Adrenal gland (tissue), 12 donors: Measurements from ENCODE around the gene SSU72. TPM values are rescaled to one million over a fixed set of nuclear protein-coding genes. Genes with fewer than 3 reads are reported as not detected.
A peak's percentile ranks its signal among the peaks of the same experiment; 100 is the strongest.

Source experiments
- DNase-seq, 7 donors: peaks; one replicate each; pipeline ENCODE4 v3.0.0-alpha.2; 2019 to 2020
- H3K27ac ChIP-seq, 5 donors: fragments of 200-600 bp; sonication (generic) in 4 of 5; 1 replicate in 3 of 5; 2 replicates in 2 of 5; pipeline versions ENCODE4 v1.5.1 to v1.8.0; 2016 to 2020; ENCODE audit warnings: mild to moderate bottlenecking in 1 of 5
- H3K27me3 ChIP-seq: fragments of 200-600 bp; 2 replicates; pipeline ENCODE4 v1.8.0; 2021
- H3K36me3 ChIP-seq, 2 donors: fragments of 200-600 bp; replicated peaks in 1 of 2; 1 replicate in 1 of 2; 2 replicates in 1 of 2; pipeline versions ENCODE4 v1.5.1 to v1.8.0; 2018 to 2022
- H3K4me1 ChIP-seq, 2 donors: fragments of 200-600 bp; replicated peaks in 1 of 2; 1 replicate in 1 of 2; 2 replicates in 1 of 2; pipeline versions ENCODE4 v1.5.1 to v1.8.0; 2018 to 2021
- H3K4me3 ChIP-seq, 4 donors: fragments of 200-600 bp; sonication (generic) in 3 of 4; one replicate each; pipeline ENCODE4 v1.5.1; 2016 to 2018
- H3K9me3 ChIP-seq, 3 donors: fragments of 200-600 bp; sonication (generic) in 1 of 3; replicated peaks in 1 of 3; 1 replicate in 2 of 3; 2 replicates in 1 of 3; pipeline versions ENCODE4 v1.5.1 to v1.8.0; 2016 to 2021
- CTCF ChIP-seq, 6 experiments: fragments of 450-650 bp in 4 of 6; fragments of 200-600 bp in 2 of 6; sonication (generic) in 1 of 6; IDR thresholded peaks; 1 replicate in 5 of 6; 2 replicates in 1 of 6; pipeline versions ENCODE4 v1.5.1 to v1.8.0; 2016 to 2021; ENCODE audit warnings: antibody characterized with exemption in 6 of 6, mild to moderate bottlenecking in 2 of 6, moderate library complexity in 1 of 6
- POLR2A ChIP-seq, 2 donors: fragments of 450-650 bp; IDR thresholded peaks; one replicate each; pipeline ENCODE4 v1.6.1; 2017; ENCODE audit warnings: antibody characterized with exemption in 2 of 2, mild to moderate bottlenecking in 2 of 2, moderate library complexity in 1 of 2
- WGBS, 4 donors: extraction: QIAGEN DNeasy Blood & Tissue Kit in 2 of 4; methylation state at CpG; one replicate each; pipeline versions ENCODE4 v1.1.5 to v1.1.7; 2013 to 2017; 5-methylcytosine and 5-hydroxymethylcytosine counted together
- intact Hi-C, 2 donors: fragments of 100-400 bp; cut with DNase I; formaldehyde crosslinking; loops; one replicate each; pipeline versions ENCODE4 v1.14.1 to v1.15.0; 2022 to 2023
- polyA plus RNA-seq, 3 donors: library from polyadenylated mRNA; stranded (reverse); fragments of 200-250 nt in 2 of 3; fragments of 350-450 nt in 1 of 3; fragmentation: Illumina TruSeq in 1 of 3; extraction: RNeasy Lipid Tissue Mini Kit (QIAGEN cat#74804) in 1 of 3; gene quantifications; one replicate each; pipeline ENCODE4 v1.2.3, GENCODE V29; 2013 to 2014
- total RNA-seq, 9 donors: library from RNA; depleted of rRNA in 4 of 9; stranded (reverse); fragments of >200 nt in 4 of 9; fragments of 120-200 nt in 1 of 9; fragmentation: NEBNext Ultra II Directional in 1 of 9; extraction: Animal tissue kit (Norgen Biotek cat#: 25700) in 1 of 9; gene quantifications; one replicate each; pipeline versions ENCODE4 v1.1.0 to v1.2.4, GENCODE V29; 2013 to 2023
- donor health status: healthy with polysubstance abuse.
- donor health status: Bipolar disorder and iron deficiency.
- donor health status: DM: yes; HTN: yes; CAD: no.
- donor health status: DM: no; HTN: no; CAD: no.
- donor health status: DM: no; HTN: no; CAD: no.
- donor health status: DM: yes; HTN: yes; CAD: no.

SSU72 gene
- total and polyA plus RNA-seq, 12 donors = 50.1 to 219 (median 108) TPM

GRCh38 chr1:1604374-1605033, 29.8 kb upstream of the SSU72 start:
- H3K27ac ChIP-seq = no peak overlapping the region
- no peak for DNase-seq
- no peaks in the 10 kb centered on the region for H3K27me3 ChIP-seq
- no peak overlapping the region for H3K4me3 ChIP-seq
- peaks cover 0 to 12% of the 10 kb centered on the region in 2 donors for H3K4me1 ChIP-seq
- no peak for TF ChIP-seq POLR2A (IDR thresholded peaks at IDR 0.05)
- no peak for TF ChIP-seq CTCF (IDR thresholded peaks at IDR 0.05)
- no peaks in the 10 kb centered on the region for H3K9me3 ChIP-seq
- H3K36me3 ChIP-seq = no peaks in the 10 kb centered on the region
- 85 to 90% (median 86%) methylated on average over 10 to 15 of the region's 15 CpGs for WGBS, 4 donors
- intact Hi-C loops = no loop called here

- H3K27me3 ChIP-seq = no peaks in the 10 kb centered on the region
- no peaks in the 10 kb centered on the region for H3K36me3 ChIP-seq
- no peak overlapping the region for H3K4me3 ChIP-seq
- intact Hi-C loops = no loop called here
- no peak for DNase-seq
- H3K4me1 ChIP-seq = peaks cover 6 to 18% of the 10 kb centered on the region in 2 donors
- no peak for TF ChIP-seq CTCF (IDR thresholded peaks at IDR 0.05)
- no peak for TF ChIP-seq POLR2A (IDR thresholded peaks at IDR 0.05)
- 71 to 74% (median 72%) methylated on average over 9 to 13 of the region's 13 CpGs for WGBS, 4 donors
- H3K27ac ChIP-seq = no peak overlapping the region
- H3K9me3 ChIP-seq = no peaks in the 10 kb centered on the region
Measured at GRCh38 chr1:1603671-1604373, 29.2 kb upstream of the SSU72 start.

GRCh38 chr1:1602968-1603506, 28.4 kb upstream of the SSU72 start:
- Histone ChIP-seq H3K36me3 (no peaks in the 10 kb centered on the region), H3K4me3 (no peak overlapping the region), H3K27me3 (no peaks in the 10 kb centered on the region), H3K4me1 (peaks cover 14 to 26% of the 10 kb centered on the region in 2 donors), H3K27ac (no peak overlapping the region), H3K9me3 (no peaks in the 10 kb centered on the region)
- intact Hi-C loops = no loop called here
- WGBS, 4 donors = 39 to 67% (median 59%) methylated on average over 3 to 13 of the region's 13 CpGs
- TF ChIP-seq POLR2A (IDR thresholded peaks at IDR 0.05) = no peak
- no peak for TF ChIP-seq CTCF (IDR thresholded peaks at IDR 0.05)
- peak in 1 of 7 donors; percentile 49 for DNase-seq

GRCh38 chr1:1602304-1602967, 27.8 kb upstream of the SSU72 start:
- no peak for DNase-seq
- intact Hi-C loops = no loop called here
- Histone ChIP-seq H3K4me3 (no peak overlapping the region), H3K4me1 (peaks cover 20 to 32% of the 10 kb centered on the region in 2 donors), H3K9me3 (no peaks in the 10 kb centered on the region), H3K27ac (no peak overlapping the region), H3K27me3 (no peaks in the 10 kb centered on the region), H3K36me3 (no peaks in the 10 kb centered on the region)
- 66 to 83% (median 74%) methylated on average over 18 of the region's 18 CpGs for WGBS, 4 donors
- TF ChIP-seq CTCF (IDR thresholded peaks at IDR 0.05) = no peak
- TF ChIP-seq POLR2A (IDR thresholded peaks at IDR 0.05) = no peak
